Glutamatergic neuron (in vitro differentiated cells): ENCODE data around the gene CSNK1G1. TPM values are rescaled to one million over a fixed set of nuclear protein-coding genes. Genes with fewer than 3 reads are reported as not detected.
"Not testable (repeated sequence)": the region's sequence is repeated elsewhere in the genome, so short reads cannot be mapped to it uniquely, and the experiment has no call there.

ENCODE experiments used
- DNase-seq: peaks from one replicate; pipeline ENCODE4 v3.0.0; 2022
- H3K27ac Mint-ChIP-seq: one replicate; pipeline ENCODE4 v1.8.0; 2020; ENCODE audit warnings: mild to moderate bottlenecking, mixed read lengths, inconsistent platforms; ENCODE audit not compliant: unreplicated experiment
- H3K27me3 Mint-ChIP-seq: one replicate; pipeline ENCODE4 v1.8.0; 2020; ENCODE audit warnings: mild to moderate bottlenecking, moderate library complexity, mixed read lengths, inconsistent platforms; ENCODE audit not compliant: unreplicated experiment
- H3K36me3 Mint-ChIP-seq: one replicate; pipeline ENCODE4 v1.8.0; 2020; ENCODE audit warnings: mild to moderate bottlenecking, mixed read lengths, inconsistent platforms; ENCODE audit not compliant: unreplicated experiment
- H3K4me1 Mint-ChIP-seq: one replicate; pipeline ENCODE4 v1.8.0; 2020; ENCODE audit warnings: mild to moderate bottlenecking, low read depth, mixed read lengths, inconsistent platforms; ENCODE audit not compliant: unreplicated experiment
- H3K4me3 Mint-ChIP-seq: one replicate; pipeline ENCODE4 v1.8.0; 2020; ENCODE audit warnings: mild to moderate bottlenecking, mixed read lengths, inconsistent platforms; ENCODE audit not compliant: unreplicated experiment
- H3K9me3 Mint-ChIP-seq: one replicate; pipeline ENCODE4 v1.8.0; 2020; ENCODE audit warnings: mild to moderate bottlenecking, moderate library complexity, mixed read lengths, inconsistent platforms; ENCODE audit not compliant: unreplicated experiment
- CTCF ChIP-seq: fragments of 200-600 bp; sonication (generic); IDR thresholded peaks from one replicate; pipeline ENCODE4 v1.5.0; 2021; ENCODE audit not compliant: partially characterized antibody, unreplicated experiment
- total RNA-seq: library from RNA; stranded (reverse); fragmentation: NEBNext Ultra II Directional; extraction: Animal tissue kit (Norgen Biotek cat#: 25700); gene quantifications from one replicate; pipeline ENCODE4 v1.2.1, GENCODE V29; 2021; ENCODE audit not compliant: unreplicated experiment

The CSNK1G1 gene
- total RNA-seq, 1 donor from 2014 or later, result 34.2 TPM

GRCh38 chr15:64222573-64223366, 133.2 kb downstream of the CSNK1G1 start:
- peaks cover 4% of the 10 kb centered on the region for H3K36me3 Mint-ChIP-seq
- no peaks in the 10 kb centered on the region for H3K27me3 Mint-ChIP-seq
- no peak for TF ChIP-seq CTCF
- no peak overlapping the region for H3K27ac Mint-ChIP-seq
- no peak overlapping the region for H3K4me3 Mint-ChIP-seq
- H3K9me3 Mint-ChIP-seq, result no peaks in the 10 kb centered on the region
- H3K4me1 Mint-ChIP-seq, result peaks cover 9% of the 10 kb centered on the region
- no peak for DNase-seq

- H3K27ac Mint-ChIP-seq, H3K4me3 Mint-ChIP-seq, DNase-seq, H3K4me1 Mint-ChIP-seq, H3K36me3 Mint-ChIP-seq, H3K27me3 Mint-ChIP-seq, H3K9me3 Mint-ChIP-seq: not testable (repeated sequence)
Measured at GRCh38 chr15:64221911-64222310, 134.1 kb downstream of the CSNK1G1 start.

GRCh38 chr15:64217429-64217750, 138.6 kb downstream of the CSNK1G1 start:
- not testable (repeated sequence) for H3K27me3 Mint-ChIP-seq, H3K36me3 Mint-ChIP-seq, DNase-seq, H3K27ac Mint-ChIP-seq, H3K9me3 Mint-ChIP-seq, H3K4me1 Mint-ChIP-seq, H3K4me3 Mint-ChIP-seq

- Mint-ChIP-seq H3K27ac (no peak overlapping the region), H3K36me3 (no peaks in the 10 kb centered on the region), H3K4me1 (no peaks in the 10 kb centered on the region), H3K4me3 (no peak overlapping the region), H3K27me3 (no peaks in the 10 kb centered on the region), H3K9me3 (no peaks in the 10 kb centered on the region)
- no peak for TF ChIP-seq CTCF
- no peak for DNase-seq
Measured at GRCh38 chr15:64216730-64217428, 139.1 kb downstream of the CSNK1G1 start.

- H3K27me3 Mint-ChIP-seq, result no peaks in the 10 kb centered on the region
- no peak overlapping the region for H3K4me3 Mint-ChIP-seq
- no peaks in the 10 kb centered on the region for H3K9me3 Mint-ChIP-seq
- no peaks in the 10 kb centered on the region for H3K4me1 Mint-ChIP-seq
- DNase-seq, result no peak
- H3K36me3 Mint-ChIP-seq, result no peaks in the 10 kb centered on the region
- H3K27ac Mint-ChIP-seq, result no peak overlapping the region
- no peak for TF ChIP-seq CTCF
Measured at GRCh38 chr15:64216196-64216595, 139.8 kb downstream of the CSNK1G1 start.

GRCh38 chr15:64213646-64214045, 142.3 kb downstream of the CSNK1G1 start:
- TF ChIP-seq CTCF, result no peak
- H3K4me1 Mint-ChIP-seq, result no peaks in the 10 kb centered on the region
- H3K9me3 Mint-ChIP-seq, result no peaks in the 10 kb centered on the region
- no peak overlapping the region for H3K27ac Mint-ChIP-seq
- H3K4me3 Mint-ChIP-seq, result no peak overlapping the region
- DNase-seq, result no peak
- H3K36me3 Mint-ChIP-seq, result no peaks in the 10 kb centered on the region
- H3K27me3 Mint-ChIP-seq, result no peaks in the 10 kb centered on the region
